ENCODE data around the gene STK32C.

Gene STK32C

GRCh38 chr10:132203256-132204077 is 104.3 kb downstream of the STK32C start:
- no peaks in the 10 kb centered on the region for H3K27me3 Mint-ChIP-seq (ENCODE audit: low read depth, poor library complexity)
- no peak overlapping the region for H3K27ac Mint-ChIP-seq
- DNase-seq, result no peak
- TF ChIP-seq CTCF (IDR thresholded peaks at IDR 0.05), result no peak
- no peaks in the 10 kb centered on the region for H3K9me3 Mint-ChIP-seq
- no peaks in the 10 kb centered on the region for H3K4me1 Mint-ChIP-seq
- H3K4me3 Mint-ChIP-seq, result no peak overlapping the region
- no peaks in the 10 kb centered on the region for H3K36me3 Mint-ChIP-seq (ENCODE audit: low read depth)

- no peak for DNase-seq
- H3K27me3 Mint-ChIP-seq (ENCODE audit: low read depth, poor library complexity), result no peaks in the 10 kb centered on the region
- no peak overlapping the region for H3K27ac Mint-ChIP-seq
- H3K4me1 Mint-ChIP-seq, result no peaks in the 10 kb centered on the region
- TF ChIP-seq CTCF (IDR thresholded peaks at IDR 0.05), result no peak
- no peaks in the 10 kb centered on the region for H3K9me3 Mint-ChIP-seq
- no peak overlapping the region for H3K4me3 Mint-ChIP-seq
- no peaks in the 10 kb centered on the region for H3K36me3 Mint-ChIP-seq (ENCODE audit: low read depth)
Observed at GRCh38 chr10:132202070-132202970, 105.4 kb downstream of the STK32C start.

GRCh38 chr10:132201111-132201969 is 106.4 kb downstream of the STK32C start:
- H3K27ac Mint-ChIP-seq, result no peak overlapping the region
- H3K36me3 Mint-ChIP-seq (ENCODE audit: low read depth), result no peaks in the 10 kb centered on the region
- no peak for DNase-seq
- H3K4me1 Mint-ChIP-seq, result no peaks in the 10 kb centered on the region
- H3K4me3 Mint-ChIP-seq, result no peak overlapping the region
- TF ChIP-seq CTCF (IDR thresholded peaks at IDR 0.05), result no peak
- no peaks in the 10 kb centered on the region for H3K9me3 Mint-ChIP-seq
- no peaks in the 10 kb centered on the region for H3K27me3 Mint-ChIP-seq (ENCODE audit: low read depth, poor library complexity)

DNA sequence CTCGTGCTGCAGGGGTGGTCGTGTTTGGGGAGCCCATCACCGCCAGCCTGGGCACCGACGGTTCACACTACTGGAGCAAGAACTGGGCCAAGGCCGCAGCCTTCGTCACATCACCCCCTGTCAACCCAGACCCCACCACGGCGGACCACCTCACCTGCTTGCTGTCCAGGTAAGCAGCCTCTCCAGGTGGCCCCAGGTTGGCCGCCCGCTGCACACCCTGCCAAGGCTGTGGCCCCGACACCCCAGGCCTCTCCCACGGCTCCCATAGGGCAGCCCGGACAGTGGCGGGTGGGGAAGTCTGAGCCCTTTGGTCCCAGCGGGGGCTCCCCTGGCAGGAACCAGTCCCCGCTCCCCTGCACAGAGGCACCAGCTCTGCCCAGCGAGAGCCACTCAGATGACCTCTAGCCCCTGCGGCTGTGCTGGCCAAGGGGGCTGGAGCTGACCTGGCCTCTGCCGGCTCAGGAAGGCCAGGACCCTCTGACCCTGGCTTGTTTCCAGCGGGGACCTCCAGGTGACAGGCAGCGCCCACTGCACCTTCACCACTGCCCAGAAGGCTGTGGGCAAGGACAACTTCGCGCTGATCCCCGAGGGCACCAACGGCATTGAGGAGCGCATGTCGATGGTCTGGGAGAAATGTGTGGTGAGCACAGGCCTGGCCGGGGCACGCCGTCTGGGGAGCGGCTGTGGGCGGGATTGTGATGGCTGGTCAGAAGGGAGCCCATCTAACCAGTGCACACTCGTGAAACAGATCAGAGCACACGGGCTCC is 107.2 kb downstream of the STK32C start:
- DNase-seq, result no peak
- H3K4me3 Mint-ChIP-seq, result no peak overlapping the region

More for the DNA sequence above, 107.2 kb downstream of the STK32C start:
- H3K9me3 Mint-ChIP-seq, result no peaks in the 10 kb centered on the region
- H3K4me1 Mint-ChIP-seq, result no peaks in the 10 kb centered on the region
- no peak for TF ChIP-seq CTCF (IDR thresholded peaks at IDR 0.05)
- no peaks in the 10 kb centered on the region for H3K36me3 Mint-ChIP-seq (ENCODE audit: low read depth)
- no peak overlapping the region for H3K27ac Mint-ChIP-seq
- H3K27me3 Mint-ChIP-seq (ENCODE audit: low read depth, poor library complexity), result no peaks in the 10 kb centered on the region

Measured in nephron progenitor cell (in vitro differentiated cells).